ENCODE data around the gene GRID2.

DNA sequence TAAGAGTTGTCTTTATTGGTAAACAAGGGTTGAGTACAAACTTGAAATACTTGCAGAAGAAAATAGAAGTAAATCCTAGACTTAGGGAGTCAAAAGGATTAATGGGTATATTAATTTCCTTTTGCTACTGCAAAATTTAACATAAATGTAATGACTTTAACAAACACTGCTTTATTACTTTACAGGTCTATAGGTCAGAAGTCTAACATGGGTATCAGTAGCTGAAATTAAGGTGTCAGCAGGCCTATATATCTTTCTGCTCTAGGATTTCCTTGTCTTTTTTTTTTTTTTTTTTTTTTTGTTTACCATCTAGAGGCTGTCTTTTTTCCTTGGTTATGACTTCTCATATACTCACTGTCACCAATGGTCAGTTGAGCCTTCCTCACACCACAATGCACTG, 220.4 kb downstream of the GRID2 start:
- TF ChIP-seq ZNF311 (CRISPR knock-in tag; IDR thresholded peaks at IDR 0.05) (no peak), EZH2 (IDR thresholded peaks at IDR 0.05; ENCODE audit: borderline replicate concordance, low read depth, low read length) (no peak), HCFC1 (IDR thresholded peaks at IDR 0.05; ENCODE audit: low read depth, low read length) (no peak), NCOA6 (IDR thresholded peaks at IDR 0.05) (no peak), ZBTB1 (CRISPR knock-in tag; IDR thresholded peaks at IDR 0.05; ENCODE audit: borderline replicate concordance, low read depth) (no peak)
- TF ChIP-seq, protein P1, sequence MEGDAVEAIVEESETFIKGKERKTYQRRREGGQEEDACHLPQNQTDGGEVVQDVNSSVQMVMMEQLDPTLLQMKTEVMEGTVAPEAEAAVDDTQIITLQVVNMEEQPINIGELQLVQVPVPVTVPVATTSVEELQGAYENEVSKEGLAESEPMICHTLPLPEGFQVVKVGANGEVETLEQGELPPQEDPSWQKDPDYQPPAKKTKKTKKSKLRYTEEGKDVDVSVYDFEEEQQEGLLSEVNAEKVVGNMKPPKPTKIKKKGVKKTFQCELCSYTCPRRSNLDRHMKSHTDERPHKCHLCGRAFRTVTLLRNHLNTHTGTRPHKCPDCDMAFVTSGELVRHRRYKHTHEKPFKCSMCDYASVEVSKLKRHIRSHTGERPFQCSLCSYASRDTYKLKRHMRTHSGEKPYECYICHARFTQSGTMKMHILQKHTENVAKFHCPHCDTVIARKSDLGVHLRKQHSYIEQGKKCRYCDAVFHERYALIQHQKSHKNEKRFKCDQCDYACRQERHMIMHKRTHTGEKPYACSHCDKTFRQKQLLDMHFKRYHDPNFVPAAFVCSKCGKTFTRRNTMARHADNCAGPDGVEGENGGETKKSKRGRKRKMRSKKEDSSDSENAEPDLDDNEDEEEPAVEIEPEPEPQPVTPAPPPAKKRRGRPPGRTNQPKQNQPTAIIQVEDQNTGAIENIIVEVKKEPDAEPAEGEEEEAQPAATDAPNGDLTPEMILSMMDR (IDR thresholded peaks at IDR 0.05 in 2 of 3, conservative IDR thresholded peaks at IDR 0.05 in 1 of 3; ENCODE audit: insufficient read depth in 2 of 3, low read depth in 1 of 3, low read length in 3 of 3): no peak
- TF ChIP-seq, protein P2, sequence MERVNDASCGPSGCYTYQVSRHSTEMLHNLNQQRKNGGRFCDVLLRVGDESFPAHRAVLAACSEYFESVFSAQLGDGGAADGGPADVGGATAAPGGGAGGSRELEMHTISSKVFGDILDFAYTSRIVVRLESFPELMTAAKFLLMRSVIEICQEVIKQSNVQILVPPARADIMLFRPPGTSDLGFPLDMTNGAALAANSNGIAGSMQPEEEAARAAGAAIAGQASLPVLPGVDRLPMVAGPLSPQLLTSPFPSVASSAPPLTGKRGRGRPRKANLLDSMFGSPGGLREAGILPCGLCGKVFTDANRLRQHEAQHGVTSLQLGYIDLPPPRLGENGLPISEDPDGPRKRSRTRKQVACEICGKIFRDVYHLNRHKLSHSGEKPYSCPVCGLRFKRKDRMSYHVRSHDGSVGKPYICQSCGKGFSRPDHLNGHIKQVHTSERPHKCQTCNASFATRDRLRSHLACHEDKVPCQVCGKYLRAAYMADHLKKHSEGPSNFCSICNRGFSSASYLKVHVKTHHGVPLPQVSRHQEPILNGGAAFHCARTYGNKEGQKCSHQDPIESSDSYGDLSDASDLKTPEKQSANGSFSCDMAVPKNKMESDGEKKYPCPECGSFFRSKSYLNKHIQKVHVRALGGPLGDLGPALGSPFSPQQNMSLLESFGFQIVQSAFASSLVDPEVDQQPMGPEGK (CRISPR knock-in tag; IDR thresholded peaks at IDR 0.05; ENCODE audit: borderline replicate concordance): no peak
- TF ChIP-seq, protein P3, sequence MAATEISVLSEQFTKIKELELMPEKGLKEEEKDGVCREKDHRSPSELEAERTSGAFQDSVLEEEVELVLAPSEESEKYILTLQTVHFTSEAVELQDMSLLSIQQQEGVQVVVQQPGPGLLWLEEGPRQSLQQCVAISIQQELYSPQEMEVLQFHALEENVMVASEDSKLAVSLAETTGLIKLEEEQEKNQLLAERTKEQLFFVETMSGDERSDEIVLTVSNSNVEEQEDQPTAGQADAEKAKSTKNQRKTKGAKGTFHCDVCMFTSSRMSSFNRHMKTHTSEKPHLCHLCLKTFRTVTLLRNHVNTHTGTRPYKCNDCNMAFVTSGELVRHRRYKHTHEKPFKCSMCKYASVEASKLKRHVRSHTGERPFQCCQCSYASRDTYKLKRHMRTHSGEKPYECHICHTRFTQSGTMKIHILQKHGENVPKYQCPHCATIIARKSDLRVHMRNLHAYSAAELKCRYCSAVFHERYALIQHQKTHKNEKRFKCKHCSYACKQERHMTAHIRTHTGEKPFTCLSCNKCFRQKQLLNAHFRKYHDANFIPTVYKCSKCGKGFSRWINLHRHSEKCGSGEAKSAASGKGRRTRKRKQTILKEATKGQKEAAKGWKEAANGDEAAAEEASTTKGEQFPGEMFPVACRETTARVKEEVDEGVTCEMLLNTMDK (IDR thresholded peaks at IDR 0.05; ENCODE audit: borderline replicate concordance, insufficient read depth, low read depth, low read length, poor library complexity, severe bottlenecking): no peak
